GM21367 (cell line): ENCODE measurements around the gene CGB3.
"Not testable (repeated sequence)": the region's sequence is repeated elsewhere in the genome, so short reads cannot be mapped to it uniquely, and the experiment has no call there.

Experiments used
- ATAC-seq: cut with Tn5 transposase; IDR thresholded peaks from one replicate; pipeline ENCODE4 v1.9.1; 2021; ENCODE audit not compliant: unreplicated experiment

CGB3 gene

DNA sequence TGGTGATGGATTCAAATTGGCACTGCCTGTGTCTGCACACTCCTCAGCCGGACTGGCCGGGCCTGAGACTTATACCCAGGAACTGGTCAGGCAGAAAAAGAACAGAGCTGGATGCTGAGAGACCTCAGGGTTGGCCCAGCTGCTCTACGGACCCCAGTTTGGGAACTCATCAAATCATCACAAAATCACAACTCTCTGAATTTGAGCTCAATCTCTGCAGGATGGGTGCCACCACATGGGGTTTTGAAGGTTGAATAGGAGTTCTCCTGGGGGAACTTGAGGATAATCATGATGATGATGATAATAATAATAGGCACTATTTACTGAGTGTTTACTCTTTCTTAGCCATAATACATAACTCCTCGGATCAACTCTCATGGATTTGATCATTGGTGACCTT lies 18.5 kb upstream of the CGB3 start:
- not testable (repeated sequence) for ATAC-seq

DNA sequence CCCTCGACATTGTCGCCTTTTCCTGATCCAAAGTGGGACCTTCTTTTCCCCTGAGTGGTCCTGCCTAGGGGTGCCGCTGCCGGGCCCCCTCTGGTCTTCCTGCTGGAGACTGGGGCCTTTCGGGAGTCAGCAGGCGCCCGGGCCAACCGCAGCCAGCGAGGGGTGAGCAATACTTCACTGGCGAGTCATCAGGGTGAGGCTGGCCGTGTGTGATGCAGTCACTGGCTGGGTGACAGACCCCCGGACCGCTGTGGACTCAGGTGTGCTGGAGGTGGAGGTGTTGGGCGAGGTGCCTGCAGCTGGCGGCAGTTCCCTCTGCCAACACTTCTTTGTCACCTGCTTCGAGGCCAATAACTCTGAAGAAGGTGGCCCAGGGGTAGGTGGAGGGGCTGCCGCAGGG lies 18.0 kb upstream of the CGB3 start:
- ATAC-seq = no peak

DNA sequence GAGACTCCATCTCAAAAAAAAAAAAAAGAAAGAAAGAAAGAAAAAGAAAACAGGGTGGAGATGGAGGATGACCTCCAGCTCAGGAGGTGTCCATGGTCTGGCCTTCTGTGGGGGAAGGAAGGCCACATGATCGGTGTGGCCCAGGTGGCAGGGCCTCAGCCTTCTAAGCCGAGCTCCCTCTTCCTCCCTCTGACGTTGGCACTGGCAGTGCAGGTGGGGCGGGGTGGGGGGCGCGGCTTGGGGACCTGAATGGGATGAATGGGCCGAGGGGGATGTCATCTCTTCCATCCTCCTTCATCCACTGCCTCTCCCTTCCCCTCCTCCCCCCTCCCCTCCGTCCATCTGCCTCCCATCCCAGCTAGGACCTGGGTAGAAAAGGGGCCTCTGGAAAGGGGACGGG lies 15.6 kb upstream of the CGB3 start:
- ATAC-seq = not testable (repeated sequence)

DNA sequence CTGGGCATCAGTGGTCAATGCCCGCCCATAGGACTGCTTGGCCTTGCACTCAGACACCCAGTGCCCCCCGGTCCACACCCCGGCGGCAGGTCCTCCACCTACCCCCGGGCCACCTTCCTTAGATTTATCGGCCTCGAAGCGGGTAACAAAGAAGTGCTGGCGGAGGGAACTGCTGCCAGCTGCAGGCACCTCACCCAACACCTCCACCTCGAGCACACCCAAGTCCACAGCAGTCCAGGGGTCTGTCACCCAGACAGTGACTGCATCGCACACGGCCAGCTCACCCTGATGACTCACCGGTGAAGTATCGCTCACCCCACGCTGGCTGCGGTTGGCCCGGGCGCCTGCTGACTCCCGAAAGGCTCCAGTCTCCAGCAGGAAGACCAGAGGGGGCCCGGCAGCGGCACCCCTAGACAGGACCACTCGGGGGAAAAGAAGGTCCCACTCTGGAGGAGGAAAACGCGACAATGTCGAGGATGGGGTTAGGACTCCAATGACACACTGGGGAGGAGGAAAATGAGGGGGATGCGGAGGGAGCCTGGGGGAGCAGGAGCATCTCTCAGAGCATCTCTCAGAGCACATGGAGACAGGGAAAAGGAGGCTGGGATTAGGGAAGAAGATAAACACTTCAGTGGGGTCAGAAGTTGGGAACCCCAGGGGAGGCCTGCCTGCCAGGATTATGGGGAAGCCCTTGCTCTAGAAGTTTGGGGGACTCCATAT lies 14.6 kb upstream of the CGB3 start:
- not testable (repeated sequence) for ATAC-seq

DNA sequence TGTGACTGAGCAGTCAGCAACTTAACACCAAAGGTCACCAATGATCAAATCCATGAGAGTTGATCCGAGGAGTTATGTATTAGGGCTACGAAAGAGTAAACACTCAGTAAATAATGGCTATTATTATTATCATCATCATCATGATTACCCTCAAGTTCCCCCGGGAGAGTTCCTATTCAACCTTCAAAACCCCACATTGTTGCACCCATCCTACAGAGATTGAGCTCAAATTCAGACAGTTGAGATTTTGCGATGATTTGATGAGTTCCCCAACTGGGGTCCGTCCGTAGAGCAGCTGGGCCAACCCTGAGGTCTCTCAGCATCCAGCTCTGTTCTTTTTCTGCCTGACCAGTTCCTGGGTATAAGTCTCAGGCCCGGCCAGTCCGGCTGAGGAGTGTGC lies 14.0 kb upstream of the CGB3 start:
- ATAC-seq = not testable (repeated sequence)

DNA sequence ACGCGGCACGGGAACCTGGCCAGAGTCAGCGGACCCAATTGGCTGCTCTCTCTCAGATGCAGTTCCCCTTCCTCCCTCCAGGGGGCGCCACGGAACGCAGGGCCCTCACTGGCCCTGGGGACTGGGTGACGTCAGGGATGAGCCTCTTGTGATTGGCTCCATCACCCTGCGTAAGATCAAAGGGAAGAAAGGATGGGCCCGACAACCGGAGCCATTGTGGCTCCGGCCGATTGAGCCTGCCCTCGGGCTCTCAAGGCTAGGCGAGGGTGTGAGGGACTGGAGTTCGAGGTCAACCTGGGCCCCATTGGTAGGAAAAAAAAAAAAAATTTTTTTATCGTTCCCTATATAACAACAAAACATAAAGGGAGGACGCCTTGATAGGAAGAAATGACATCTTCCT lies 12.7 kb upstream of the CGB3 start, which contains the start of gene CGB1:
Gene CGB1 (minus strand): TSS at position 81 of the 400 bp plus-strand sequence. CDS start 184 bp downstream, outside the sequence.
- not testable (repeated sequence) for ATAC-seq

DNA sequence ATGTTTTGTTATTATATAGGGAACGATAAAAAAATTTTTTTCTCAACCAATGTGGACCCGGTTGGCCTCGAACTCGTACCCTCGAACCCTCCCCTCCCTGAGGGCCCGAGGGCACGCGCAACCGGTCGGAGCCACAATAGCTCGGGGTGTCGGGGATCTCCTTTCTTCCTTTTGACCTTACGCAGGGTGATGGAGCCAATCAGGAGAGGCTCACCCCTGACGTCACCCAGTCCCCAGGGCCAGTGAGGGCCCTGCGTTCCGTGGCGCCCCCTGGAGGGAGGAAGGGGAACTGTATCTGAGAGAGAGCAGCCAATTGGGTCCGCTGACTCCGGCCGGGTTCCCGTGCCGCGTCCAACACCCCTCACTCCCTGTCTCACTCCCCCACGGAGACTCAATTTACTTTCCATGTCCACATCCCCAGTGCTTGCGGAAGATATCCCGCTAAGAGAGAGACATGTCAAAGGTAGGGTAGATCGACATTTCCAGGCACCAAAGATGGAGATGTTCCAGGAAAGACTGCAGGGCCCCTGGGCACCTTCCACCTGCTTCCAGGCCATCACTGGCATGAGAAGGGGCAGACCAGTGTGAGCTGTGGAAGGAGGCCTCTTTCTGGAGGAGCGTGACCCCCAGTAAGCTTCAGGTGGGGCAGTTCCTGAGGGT lies 7.6 kb upstream of the CGB3 start, which contains the start of gene CGB2:
Gene CGB2 (plus strand): TSS at position 249 of the 660 bp plus-strand sequence. CDS start 206 bp downstream, at position 455.
- ATAC-seq = not testable (repeated sequence)

DNA sequence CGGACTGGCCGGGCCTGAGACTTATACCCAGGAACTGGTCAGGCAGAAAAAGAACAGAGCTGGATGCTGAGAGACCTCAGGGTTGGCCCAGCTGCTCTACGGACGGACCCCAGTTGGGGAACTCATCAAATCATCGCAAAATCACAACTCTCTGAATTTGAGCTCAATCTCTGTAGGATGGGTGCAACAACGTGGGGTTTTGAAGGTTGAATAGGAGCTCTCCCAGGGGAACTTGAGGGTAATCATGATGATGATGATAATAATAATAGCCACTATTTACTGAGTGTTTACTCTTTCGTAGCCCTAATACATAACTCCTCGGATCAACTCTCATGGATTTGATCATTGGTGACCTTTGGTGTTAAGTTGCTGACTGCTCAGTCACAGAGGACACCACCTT lies 6.2 kb upstream of the CGB3 start:
- ATAC-seq = not testable (repeated sequence)

DNA sequence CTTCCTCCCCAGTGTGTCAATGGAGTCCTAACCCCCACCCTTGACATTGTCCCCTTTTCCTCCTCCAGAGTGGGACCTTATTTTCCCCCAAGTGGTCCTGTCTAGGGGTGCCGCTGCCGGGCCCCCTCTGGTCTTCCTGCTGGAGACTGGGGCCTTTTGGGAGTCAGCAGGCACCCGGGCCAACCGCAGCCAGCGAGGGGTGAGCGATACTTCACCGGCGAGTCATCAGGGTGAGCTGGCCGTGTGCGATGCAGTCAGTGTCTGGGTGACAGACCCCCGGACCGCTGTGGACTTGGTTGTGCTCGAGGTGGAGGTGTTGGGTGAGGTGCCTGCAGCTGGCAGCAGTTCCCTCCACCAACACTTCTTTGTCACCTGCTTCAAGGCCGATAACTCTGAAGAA lies 5.6 kb upstream of the CGB3 start:
- not testable (repeated sequence) for ATAC-seq

DNA sequence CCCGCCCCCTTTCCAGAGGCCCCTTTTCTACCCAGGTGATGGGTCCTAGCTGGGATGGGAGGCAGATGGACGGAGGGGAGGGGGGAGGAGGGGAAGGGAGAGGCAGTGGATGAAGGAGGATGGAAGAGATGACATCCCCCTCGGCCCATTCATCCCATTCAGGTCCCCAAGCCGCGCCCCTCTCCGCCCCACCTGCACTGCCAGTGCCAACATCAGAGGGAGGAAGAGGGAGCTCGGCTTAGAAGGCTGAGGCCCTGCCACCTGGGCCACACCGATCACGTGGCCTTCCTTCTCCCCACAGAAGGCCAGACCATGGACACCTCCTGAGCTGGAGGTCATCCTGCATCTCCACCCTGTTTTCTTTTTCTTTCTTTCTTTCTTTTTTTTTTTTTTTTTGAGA lies 4.6 kb upstream of the CGB3 start:
- not testable (repeated sequence) for ATAC-seq

DNA sequence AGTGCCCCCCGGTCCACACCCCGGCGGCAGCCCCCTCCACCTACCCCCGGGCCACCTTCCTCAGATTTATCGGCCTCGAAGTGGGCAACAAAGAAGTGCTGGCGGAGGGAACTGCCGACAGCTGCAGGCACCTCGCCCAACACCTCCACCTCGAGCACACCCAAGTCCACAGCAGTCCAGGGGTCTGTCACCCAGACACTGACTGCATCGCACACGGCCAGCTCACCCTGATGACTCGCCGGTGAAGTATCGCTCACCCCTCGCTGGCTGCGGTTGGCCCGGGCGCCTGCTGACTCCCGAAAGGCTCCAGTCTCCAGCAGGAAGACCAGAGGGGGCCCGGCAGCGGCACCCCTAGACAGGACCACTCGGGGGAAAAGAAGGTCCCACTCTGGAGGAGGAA lies 1.5 kb upstream of the CGB3 start:
- not testable (repeated sequence) for ATAC-seq

DNA sequence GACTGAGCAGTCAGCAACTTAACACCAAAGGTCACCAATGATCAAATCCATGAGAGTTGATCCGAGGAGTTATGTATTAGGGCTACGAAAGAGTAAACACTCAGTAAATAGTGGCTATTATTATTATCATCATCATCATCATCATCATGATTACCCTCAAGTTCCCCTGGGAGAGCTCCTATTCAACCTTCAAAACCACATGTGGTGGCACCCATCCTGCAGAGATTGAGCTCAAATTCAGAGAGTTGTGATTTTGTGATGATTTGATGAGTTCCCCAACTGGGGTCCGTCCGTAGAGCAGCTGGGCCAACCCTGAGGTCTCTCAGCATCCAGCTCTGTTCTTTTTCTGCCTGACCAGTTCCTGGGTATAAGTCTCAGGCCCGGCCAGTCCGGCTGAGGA lies 955 bp upstream of the CGB3 start:
- ATAC-seq = not testable (repeated sequence)

DNA sequence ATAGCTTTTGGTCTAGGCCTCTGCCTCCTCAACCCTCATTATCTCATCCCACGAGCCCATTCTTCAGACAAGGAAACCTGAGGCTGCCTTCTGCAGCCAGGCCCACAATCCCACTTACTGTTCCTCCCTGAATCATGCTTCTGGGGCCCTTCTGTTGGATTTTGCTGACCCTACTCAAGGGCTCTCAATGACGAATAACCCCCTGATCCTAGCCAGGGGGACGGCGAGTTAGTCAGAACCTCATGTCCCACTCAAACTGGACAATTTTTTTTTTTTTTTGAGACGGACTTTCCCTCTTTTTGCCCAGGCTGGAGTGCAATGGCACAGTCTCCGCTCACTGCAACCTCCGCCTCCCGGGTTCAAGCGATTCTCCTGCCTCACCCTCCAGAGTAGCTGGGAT lies 2.0 kb downstream of the CGB3 start:
- no peak for ATAC-seq

DNA sequence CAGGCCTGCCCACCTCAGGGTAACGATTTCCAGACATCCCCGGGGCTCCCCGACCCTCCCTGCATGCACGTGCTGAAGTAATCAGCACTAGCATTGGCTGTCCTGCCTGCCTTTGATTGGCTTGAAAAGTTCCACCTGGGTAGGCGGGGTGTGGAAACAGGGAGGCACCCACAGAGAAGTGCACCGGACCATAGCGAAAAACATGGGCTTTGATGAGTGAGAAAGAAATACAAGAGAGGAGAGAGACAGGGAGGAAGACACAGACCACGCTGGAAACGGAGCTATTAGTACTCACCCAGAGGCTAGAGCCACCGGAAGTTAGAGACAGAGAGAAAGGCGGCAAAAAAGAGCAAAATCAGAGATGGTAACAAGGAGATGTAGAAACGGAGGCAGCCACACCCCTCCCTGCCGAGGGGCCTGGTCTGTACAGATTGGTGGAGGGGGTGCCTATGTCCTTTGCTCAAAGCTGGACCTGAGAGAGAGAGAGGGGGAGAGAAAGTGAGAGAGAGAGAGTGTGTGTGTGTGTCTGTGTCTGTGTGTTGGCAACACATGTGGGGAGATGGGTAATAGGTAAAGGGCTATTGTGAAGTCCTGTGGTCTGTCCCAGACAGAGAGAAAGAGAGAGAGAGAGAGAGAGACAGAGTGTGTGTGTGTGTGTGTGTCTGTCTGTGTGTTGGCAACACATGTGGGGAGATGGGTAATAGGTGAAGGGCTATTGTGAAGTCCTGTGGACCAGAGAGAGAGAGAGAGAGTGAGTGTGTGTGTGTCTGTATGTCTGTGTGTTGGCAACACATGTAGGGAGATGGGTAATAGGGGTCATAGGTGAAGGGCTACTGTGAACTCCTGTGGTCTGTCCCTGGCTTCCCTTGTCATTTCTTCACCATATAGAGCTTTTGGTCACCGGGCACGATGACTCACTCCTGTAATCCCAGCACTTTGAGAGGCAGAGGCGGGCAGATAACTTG lies 2.9 kb downstream of the CGB3 start:
- no peak for ATAC-seq

DNA sequence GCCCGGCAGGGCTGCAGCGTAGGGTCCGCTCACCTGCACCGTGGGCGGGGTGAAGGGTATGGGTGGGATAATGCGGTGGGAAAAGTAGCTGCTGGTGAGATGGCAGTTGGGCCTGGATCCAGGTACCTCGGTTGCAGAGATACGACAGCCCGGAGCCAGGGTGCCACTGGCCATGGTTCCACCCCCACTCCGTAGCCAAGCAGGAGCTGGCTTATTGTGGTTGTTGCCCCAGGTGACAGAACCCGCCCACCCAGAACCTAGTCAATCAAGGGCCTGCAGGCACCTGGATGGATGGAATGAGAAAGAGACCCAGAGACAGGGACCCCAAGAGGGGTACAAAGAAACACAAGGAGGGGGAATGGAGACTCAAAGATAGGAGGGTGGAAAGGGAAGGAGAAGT lies 3.8 kb downstream of the CGB3 start:
- no peak for ATAC-seq

DNA sequence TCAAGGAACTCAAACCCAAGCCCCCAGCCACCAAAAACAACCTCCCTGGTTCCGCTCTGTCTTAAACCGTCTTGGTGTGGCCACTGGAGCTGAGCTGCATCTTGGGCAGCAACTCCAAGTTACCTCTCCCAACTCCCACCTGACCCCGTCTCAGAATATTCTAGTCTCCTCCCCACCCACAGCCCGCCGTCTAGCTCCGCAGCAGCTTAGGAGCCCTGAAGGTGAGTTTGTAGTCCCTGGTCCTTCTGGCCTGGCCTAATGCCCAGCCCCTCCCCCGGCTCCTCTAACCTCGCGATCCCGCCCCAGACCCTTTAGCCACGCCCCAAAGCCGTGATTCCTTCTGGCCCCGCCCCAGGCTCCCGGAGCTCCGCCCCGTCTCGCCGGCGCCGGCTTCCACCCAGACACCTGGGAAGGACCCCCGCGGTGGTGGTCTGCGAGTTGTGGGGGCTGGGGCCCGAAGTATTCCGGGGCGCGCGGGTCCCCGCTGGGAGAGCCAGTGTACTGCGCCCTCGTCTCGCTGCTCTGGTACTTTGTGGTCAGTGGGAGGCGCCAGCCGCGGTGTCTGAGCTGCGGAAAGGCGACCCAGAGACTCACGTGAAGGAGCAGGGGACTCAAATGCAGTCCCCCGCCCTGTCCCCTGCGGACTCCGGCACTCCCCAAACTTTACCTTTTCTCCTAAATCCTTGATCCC lies 4.7 kb downstream of the CGB3 start:
- no peak for ATAC-seq

DNA sequence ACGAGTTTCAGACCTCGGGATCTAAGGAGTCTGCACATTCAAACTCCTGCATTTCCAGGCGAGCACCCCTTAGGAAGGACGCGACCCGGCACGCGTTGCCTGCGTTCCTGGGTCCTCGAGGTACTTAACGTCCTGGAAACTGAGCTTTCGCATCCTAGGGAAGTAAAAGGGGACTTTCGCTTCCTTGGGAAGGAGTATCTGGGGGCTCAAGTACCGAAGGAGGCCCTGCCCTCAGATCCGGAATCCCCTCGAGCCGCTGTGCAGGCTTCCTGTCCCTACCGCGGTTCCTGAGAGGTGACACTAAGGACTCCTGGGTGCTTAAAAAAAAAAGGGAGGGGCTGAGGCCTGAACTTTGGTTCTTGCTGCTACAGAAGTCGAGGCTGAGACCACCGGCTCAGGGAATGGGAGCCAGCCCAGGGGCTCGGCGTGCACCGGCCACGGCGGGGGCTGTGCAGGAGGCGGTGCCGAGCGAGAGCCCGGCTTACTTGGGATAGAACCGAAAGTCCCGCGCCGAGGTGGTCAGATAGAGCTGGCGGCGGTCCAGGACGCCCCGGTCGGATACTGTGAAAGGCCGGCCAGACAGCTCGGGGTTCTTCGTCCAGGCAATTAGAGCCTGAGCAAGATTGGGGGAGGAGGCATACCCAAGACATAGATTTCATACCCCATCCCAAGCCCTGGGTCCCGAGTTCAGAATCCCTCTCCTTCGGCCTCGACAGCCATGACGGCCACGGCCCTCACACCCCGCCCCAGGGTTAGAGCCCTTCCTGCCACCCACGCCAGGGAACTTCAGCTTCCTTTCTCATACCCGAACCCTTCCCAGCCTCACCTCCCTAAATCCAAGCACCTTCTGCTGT lies 5.5 kb downstream of the CGB3 start:
- not testable (repeated sequence) for ATAC-seq

DNA sequence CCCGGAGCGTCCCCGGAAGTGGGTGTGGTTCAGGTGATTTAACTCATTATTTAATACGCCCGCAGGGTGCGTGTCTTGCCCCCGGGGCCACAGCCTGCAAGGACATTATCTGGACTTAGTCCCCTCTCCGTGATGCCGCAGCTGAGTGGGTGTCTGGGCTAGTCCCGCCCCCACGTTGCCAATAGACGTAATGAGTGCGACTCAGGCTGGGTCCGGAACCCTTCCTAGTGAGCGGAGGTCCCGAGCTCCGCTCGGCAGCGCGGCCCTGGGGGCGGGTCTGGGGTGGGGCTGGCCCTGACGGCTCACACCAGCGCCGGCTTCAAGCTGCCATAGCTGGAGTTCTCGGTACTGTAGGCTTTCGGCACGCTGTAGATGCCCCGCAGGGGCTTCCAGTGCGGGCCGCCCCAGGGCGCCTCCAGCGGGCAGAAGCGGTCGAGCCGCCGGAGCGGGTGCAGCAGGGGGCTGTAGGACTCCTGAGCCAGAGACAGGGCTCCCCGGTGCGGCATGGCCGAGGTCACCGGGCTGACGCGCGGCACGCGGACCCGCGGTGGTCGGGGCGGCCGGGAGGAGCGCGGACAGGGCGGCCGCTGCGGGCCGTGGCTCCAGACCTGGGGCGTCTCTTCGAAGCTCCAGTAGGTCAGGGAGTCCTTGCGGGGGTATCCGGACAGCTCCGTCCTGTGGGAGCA lies 6.3 kb downstream of the CGB3 start:
- ATAC-seq = no peak

DNA sequence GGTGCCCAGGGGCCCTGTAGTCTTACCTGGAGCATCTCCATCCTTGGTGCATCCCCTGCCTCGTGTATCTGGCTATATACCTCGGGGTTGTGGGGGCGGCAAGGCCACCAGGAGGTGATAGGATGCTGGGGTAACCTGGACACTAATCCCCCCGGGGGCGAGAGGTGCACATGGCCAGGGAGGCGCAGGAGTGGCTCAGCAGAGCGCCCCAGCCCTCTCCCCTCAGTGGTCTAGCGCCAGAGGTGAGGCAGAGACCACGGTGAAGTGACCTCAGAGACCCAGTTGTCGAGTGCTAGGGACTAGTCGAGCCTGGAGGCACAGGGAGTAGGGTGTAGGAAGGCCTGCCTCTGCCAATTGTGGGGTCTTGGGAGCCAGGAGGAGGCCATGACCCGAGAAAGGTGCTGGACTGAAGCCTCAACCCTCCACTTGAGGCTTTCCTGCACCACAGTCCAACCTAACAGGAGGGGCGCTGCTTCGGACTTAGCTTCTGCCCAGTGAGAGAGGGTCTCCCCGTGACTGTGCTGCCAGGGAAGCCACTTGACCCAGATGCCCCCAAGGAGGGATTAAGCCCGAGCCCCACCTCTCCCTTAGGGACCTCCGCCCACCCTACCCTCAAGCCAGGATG lies 7.0 kb downstream of the CGB3 start, which contains the start of gene LHB:
Gene LHB (minus strand): TSS at position 51 of the 625 bp plus-strand sequence. CDS start 10 bp downstream, at position 41.
- ATAC-seq = no peak
